ENCODE results near the gene LZTR1.

Gene LZTR1

GRCh38 chr22:20983081-20983771, 1.1 kb downstream of the LZTR1 start:
- no peak for DNase-seq

GRCh38 chr22:20985720-20986119, 3.6 kb downstream of the LZTR1 start:
- DNase-seq = no peak

- DNase-seq = no peak
Observed at GRCh38 chr22:20986365-20986764, 4.3 kb downstream of the LZTR1 start.

DNA sequence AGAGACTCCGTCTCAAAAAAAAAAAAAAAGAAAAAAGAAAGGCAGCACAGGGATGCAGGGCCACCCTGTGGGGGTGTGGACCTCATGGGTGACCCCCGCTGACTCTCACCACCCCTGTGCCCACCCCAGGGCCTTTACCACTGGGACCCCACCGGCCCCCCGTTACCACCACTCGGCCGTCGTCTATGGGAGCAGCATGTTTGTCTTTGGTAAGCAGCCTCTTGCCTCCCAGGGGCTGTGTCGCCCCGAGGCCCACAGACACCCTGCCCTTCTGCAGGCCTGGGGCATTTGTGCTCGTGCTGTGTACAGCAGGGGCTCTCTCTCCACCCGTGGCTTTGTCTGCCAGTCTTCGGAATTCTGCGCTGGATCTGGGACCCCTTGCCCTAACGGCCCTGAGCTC, 5.3 kb downstream of the LZTR1 start:
- DNase-seq = no peak

- no peak for DNase-seq
Observed at GRCh38 chr22:20988573-20989322, 6.7 kb downstream of the LZTR1 start.

DNA sequence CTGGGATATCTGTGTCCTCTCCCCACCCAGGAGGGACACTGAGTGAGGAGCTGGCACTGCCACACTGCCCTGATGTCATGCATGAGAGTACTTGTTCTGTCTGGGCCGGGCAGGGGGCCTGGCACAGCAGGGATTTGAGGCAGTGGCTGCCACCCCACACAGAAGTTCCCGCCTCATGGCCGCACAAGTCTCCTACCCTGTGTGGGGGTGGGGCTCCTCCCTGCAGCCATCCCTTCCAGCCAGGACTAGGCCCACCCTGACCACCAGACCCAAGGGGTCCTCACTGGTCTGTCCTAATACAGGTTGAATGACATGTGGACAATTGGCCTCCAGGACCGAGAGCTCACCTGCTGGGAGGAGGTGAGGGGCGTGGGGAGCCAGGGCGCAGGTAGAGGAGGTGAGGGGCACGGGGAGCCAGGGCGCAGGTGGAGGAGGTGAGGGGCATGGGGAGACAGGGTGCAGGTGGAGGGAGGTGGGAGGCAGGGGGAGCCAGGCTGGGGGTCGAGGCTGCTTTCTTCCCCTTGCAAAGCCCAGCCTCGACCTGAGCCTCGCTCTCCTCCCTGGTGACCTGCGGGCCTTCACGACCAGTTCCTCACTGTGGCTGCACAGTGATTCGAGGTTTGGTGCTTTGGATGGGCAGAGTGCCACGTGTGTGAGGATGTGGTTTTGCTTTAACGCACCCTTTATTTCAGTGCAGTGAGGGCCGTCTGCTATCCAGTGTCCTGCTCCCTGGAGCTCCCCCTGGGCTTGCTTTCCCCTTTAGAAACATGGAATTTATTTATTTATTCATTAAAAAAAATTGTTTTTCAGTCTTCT, 7.4 kb downstream of the LZTR1 start:
- DNase-seq = no peak

GRCh38 chr22:20990184-20991180, 8.4 kb downstream of the LZTR1 start:
- no peak for DNase-seq

DNA sequence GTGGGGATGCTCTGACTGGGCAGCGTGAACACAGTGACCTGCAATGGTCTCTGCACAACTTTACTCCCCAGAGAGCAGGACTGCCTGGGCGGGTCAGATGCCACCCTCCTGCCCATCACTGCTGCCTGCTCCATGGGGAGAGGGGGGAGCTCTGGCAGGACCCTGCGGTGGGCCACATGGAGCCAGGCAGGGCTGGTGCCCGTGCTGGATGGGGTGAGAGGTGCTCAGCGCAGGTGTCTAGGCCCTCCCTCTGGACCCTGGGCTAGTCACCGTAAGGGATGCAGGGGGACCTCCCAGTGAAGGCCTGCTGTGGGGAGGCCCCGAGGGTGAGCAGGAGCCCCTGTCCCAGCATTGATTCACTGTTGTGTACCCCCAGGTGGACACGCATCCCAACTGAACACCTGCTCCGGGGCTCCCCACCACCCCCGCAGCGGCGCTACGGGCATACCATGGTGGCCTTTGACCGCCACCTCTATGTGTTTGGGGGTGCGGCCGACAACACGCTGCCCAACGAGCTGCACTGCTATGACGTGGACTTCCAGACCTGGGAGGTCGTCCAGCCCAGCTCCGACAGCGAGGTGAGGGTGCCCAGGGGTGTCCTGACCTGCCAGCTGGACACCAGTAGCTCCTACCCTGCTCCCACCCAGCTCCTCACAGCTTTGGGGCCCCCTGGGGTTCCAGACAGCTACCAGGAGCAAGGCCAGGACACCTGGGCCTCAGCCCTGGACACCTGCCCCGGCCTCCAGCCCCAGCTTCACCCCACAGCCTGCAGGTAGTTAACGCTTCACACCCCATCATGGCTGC, 9.4 kb downstream of the LZTR1 start:
- DNase-seq = no peak

GRCh38 chr22:20992056-20992442, 10.0 kb downstream of the LZTR1 start:
- DNase-seq = no peak

- no peak for DNase-seq
Observed at GRCh38 chr22:20992456-20993303, 10.6 kb downstream of the LZTR1 start.

DNA sequence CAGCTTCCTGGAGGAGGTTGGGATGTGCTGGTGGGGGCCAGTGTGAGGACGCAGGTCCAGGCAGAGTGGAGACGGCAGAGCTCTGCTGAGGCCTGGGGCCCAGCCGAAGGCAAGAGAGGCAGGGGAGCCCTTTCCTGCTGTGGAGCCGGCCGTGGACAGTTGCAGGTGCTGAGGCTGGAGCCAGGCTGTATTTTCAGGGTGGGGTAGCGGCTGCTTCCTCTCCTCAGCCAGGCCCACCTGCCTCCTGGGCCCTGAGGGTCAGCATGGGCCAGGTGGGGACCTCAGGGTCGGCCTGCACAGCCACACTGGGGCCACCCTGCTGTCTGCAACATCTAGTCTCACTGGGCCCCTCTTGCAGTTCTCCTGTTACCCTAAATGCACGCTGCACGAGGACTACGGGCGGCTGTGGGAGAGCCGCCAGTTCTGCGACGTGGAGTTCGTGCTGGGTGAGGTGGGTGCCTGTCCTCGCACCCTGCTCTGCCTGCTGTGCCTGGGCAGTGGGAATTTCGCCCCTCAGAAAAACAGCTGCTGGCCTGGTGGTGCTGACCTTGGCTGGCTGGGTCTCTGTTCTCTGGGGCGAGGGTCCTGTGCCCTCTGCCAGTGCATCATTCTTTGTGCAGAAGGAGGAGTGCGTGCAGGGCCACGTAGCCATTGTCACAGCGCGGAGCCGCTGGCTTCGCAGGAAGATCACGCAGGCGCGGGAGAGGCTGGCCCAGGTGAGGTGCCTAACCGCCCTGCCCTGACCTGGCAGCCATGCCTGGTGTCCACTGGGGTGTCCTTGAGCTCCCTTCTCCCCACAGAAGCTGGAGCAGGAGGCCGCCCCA, 11.4 kb downstream of the LZTR1 start:
- DNase-seq = no peak

- DNase-seq = no peak
Observed at GRCh38 chr22:20994128-20994901, 12.2 kb downstream of the LZTR1 start.

GRCh38 chr22:20994902-20995241, 12.8 kb downstream of the LZTR1 start:
- DNase-seq = no peak

DNA sequence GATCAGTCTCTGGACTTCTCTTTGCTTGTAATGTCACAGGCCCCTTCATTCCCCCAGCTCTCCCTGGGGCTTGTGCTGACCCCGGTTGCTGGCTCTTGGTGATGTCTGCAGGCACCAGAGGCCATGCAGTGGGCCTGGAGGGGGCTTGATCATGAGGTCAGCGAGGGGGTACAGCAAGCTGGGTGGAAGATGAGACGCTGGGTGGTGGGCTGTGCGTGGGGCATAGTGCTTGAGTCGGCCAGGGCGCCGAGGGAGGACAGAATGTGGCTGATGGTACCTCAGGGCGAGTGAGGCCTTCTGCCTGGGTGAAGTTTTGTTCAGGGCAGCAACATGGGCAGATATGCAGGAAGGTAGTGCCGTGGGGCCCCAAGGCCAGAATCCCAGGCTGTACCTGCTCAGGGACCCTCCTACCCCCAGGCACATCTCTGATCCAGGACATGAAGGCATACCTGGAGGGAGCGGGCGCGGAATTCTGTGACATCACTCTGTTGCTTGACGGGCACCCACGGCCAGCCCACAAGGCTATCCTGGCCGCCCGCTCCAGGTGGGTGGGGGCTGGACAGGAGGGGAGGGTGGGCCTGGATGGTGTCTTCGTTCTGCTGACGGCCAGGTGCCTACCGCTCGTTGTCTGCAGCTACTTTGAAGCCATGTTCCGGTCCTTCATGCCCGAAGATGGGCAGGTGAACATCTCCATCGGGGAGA, 13.4 kb downstream of the LZTR1 start:
- DNase-seq = no peak

- DNase-seq = no peak
Observed at GRCh38 chr22:20996031-20996410, 13.9 kb downstream of the LZTR1 start.

DNA sequence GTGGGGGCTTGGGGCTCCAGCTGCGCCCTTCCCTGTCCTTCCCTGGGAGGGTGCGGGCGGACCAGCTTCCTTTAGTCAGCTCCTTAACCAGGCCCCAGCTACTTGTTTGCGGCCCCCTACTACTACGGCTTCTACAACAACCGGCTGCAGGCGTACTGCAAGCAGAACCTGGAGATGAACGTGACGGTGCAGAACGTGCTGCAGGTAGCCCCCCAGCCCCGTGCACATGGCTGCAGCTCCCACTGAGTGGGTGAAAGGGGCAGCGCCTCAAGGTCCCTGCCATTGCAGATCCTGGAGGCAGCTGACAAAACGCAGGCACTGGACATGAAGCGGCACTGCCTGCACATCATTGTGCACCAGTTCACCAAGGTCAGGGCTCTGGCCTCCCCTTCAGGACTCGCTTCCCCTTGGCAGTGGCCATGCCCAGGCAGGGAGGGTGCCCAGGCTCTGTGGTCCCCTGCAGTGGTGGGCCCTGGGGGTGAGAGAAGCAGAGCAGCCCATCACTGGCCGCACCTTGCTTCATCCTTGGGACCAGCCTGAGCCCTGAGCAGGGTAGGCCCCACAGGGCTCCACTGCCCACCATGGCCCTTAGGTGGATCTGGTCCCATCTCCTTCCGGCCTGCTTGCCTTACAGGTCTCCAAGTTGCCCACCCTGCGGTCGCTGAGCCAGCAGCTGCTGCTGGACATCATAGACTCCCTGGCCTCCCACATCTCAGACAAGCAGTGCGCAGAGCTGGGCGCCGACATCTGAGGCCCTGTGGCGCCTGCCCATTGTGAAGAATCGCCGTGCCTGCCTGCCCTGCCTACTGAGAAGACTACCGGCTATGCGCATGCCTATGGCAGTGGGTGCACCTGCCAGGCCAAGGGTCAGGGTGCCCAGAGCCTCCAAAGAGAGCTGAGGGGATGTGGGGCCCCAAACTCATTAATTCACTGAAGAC, 14.8 kb downstream of the LZTR1 start:
- no peak for DNase-seq

Data from NCI-H510A treated with DMSO at 0.1 percent for 48 hours (cell line).